Muscle layer of duodenum (tissue), 2 donors: ENCODE measurements around the gene MCHR2.

Experiments used
- H3K27ac ChIP-seq: one replicate; pipeline ENCODE4 v1.7.0; 2013; ENCODE audit warnings: mild to moderate bottlenecking, low read length
- H3K27me3 ChIP-seq: one replicate; pipeline ENCODE4 v1.7.0; 2013; ENCODE audit warnings: low read depth, mild to moderate bottlenecking, control low read depth, low read length
- H3K36me3 ChIP-seq, 2 donors: one replicate each; pipeline ENCODE4 v1.7.0; 2013; ENCODE audit warnings: low read length in 2 of 2, control low read depth in 1 of 2, mild to moderate bottlenecking in 1 of 2; ENCODE audit not compliant: insufficient read depth in 2 of 2, control insufficient read depth in 1 of 2
- H3K4me1 ChIP-seq, 2 donors: one replicate each; pipeline ENCODE4 v1.7.0; 2013; ENCODE audit warnings: low read length in 2 of 2, mild to moderate bottlenecking in 2 of 2, control low read depth in 1 of 2, moderate library complexity in 1 of 2; ENCODE audit not compliant: insufficient read depth in 2 of 2, control insufficient read depth in 1 of 2
- H3K4me3 ChIP-seq, 2 donors: one replicate each; pipeline ENCODE4 v1.7.0; 2013; ENCODE audit warnings: low read length in 2 of 2, low read depth in 1 of 2, mild to moderate bottlenecking in 1 of 2
- H3K9me3 ChIP-seq, 2 donors: one replicate each; pipeline ENCODE4 v1.7.0; 2013; ENCODE audit warnings: low read length in 2 of 2, control low read depth in 1 of 2, mild to moderate bottlenecking in 1 of 2; ENCODE audit not compliant: control insufficient read depth in 1 of 2
- donor health status: healthy.

The MCHR2 gene

GRCh38 chr6:99901596-99902384 lies 92.2 kb downstream of the MCHR2 start:
- no peaks in the 10 kb centered on the region for H3K4me1 ChIP-seq
- no peaks in the 10 kb centered on the region for H3K27me3 ChIP-seq
- H3K4me3 ChIP-seq: no peak overlapping the region
- H3K36me3 ChIP-seq: no peaks in the 10 kb centered on the region
- H3K9me3 ChIP-seq: no peaks in the 10 kb centered on the region
- no peak overlapping the region for H3K27ac ChIP-seq

- H3K4me1 ChIP-seq: no peaks in the 10 kb centered on the region
- H3K36me3 ChIP-seq: no peaks in the 10 kb centered on the region
- H3K27ac ChIP-seq: no peak overlapping the region
- no peak overlapping the region for H3K4me3 ChIP-seq
- H3K9me3 ChIP-seq: no peaks in the 10 kb centered on the region
- H3K27me3 ChIP-seq: no peaks in the 10 kb centered on the region
These were observed 99.2 kb downstream of the MCHR2 start for GRCh38 chr6:99894815-99895214.

GRCh38 chr6:99887066-99887465 lies 107.0 kb downstream of the MCHR2 start:
- Histone ChIP-seq H3K9me3 (no peaks in the 10 kb centered on the region), H3K27ac (no peak overlapping the region), H3K4me1 (no peaks in the 10 kb centered on the region), H3K27me3 (no peaks in the 10 kb centered on the region), H3K4me3 (no peak overlapping the region), H3K36me3 (no peaks in the 10 kb centered on the region)

GRCh38 chr6:99885051-99885450 lies 109.0 kb downstream of the MCHR2 start:
- Histone ChIP-seq H3K4me1 (no peaks in the 10 kb centered on the region), H3K4me3 (no peak overlapping the region), H3K27me3 (no peaks in the 10 kb centered on the region), H3K9me3 (no peaks in the 10 kb centered on the region), H3K27ac (no peak overlapping the region), H3K36me3 (no peaks in the 10 kb centered on the region)

- H3K27me3 ChIP-seq: no peaks in the 10 kb centered on the region
- H3K27ac ChIP-seq: no peak overlapping the region
- H3K9me3 ChIP-seq: no peaks in the 10 kb centered on the region
- H3K4me1 ChIP-seq: no peaks in the 10 kb centered on the region
- no peak overlapping the region for H3K4me3 ChIP-seq
- no peaks in the 10 kb centered on the region for H3K36me3 ChIP-seq
These were observed 111.8 kb downstream of the MCHR2 start for GRCh38 chr6:99882128-99882702.

- H3K27ac ChIP-seq: no peak overlapping the region
- no peaks in the 10 kb centered on the region for H3K27me3 ChIP-seq
- H3K9me3 ChIP-seq: no peaks in the 10 kb centered on the region
- H3K4me1 ChIP-seq: no peaks in the 10 kb centered on the region
- no peak overlapping the region for H3K4me3 ChIP-seq
- H3K36me3 ChIP-seq: no peaks in the 10 kb centered on the region
These were observed 114.6 kb downstream of the MCHR2 start for GRCh38 chr6:99879431-99879830.

- H3K27ac ChIP-seq: no peak overlapping the region
- H3K9me3 ChIP-seq: no peaks in the 10 kb centered on the region
- no peaks in the 10 kb centered on the region for H3K36me3 ChIP-seq
- H3K4me3 ChIP-seq: no peak overlapping the region
- no peaks in the 10 kb centered on the region for H3K4me1 ChIP-seq
- H3K27me3 ChIP-seq: no peaks in the 10 kb centered on the region
These were observed 119.0 kb downstream of the MCHR2 start for GRCh38 chr6:99875068-99875467.

- Histone ChIP-seq H3K4me1 (no peaks in the 10 kb centered on the region), H3K9me3 (no peaks in the 10 kb centered on the region), H3K27ac (no peak overlapping the region), H3K27me3 (no peaks in the 10 kb centered on the region), H3K4me3 (no peak overlapping the region), H3K36me3 (no peaks in the 10 kb centered on the region)
These were observed 120.9 kb downstream of the MCHR2 start for GRCh38 chr6:99873084-99873483.

- Histone ChIP-seq H3K27ac (no peak overlapping the region), H3K36me3 (no peaks in the 10 kb centered on the region), H3K4me1 (no peaks in the 10 kb centered on the region), H3K4me3 (no peak overlapping the region), H3K27me3 (no peaks in the 10 kb centered on the region), H3K9me3 (no peaks in the 10 kb centered on the region)
These were observed 122.4 kb downstream of the MCHR2 start for GRCh38 chr6:99871641-99872040.
